CD4-positive, alpha-beta memory T cell (primary cell): ENCODE results near the gene DPY19L2. TPM values are rescaled to one million over a fixed set of nuclear protein-coding genes. Genes with fewer than 3 reads are reported as not detected.
A peak's percentile ranks its signal among the peaks of the same experiment; 100 is the strongest.
"Not testable (repeated sequence)": the region's sequence is repeated elsewhere in the genome, so short reads cannot be mapped to it uniquely, and the experiment has no call there.

Source experiments
- CTCF ChIA-PET: fragments of 350-600 bp; sonication (Branson Sonifier 250); formaldehyde crosslinking; loops from one replicate; lab custom pipeline; 2021; ENCODE audit warnings: inconsistent platforms; ENCODE audit not compliant: partially characterized antibody; lab: Charles Lee
- POLR2A ChIA-PET: fragments of 350-600 bp; sonication (Branson Sonifier 250); formaldehyde crosslinking; loops from one replicate; lab custom pipeline; 2021; ENCODE audit not compliant: partially characterized antibody; lab: Charles Lee
- DNase-seq, 5 donors: peaks; one replicate each; pipeline versions ENCODE4 v3.0.0 to v3.0.0-alpha.2; 2020 to 2022; ENCODE audit warnings: mixed read lengths in 1 of 5
- H3K27ac ChIP-seq: one replicate; pipeline ENCODE4 v1.7.0; 2013; ENCODE audit warnings: low read depth, low read length
- H3K27me3 ChIP-seq: 2 replicates; pipeline ENCODE4 v1.7.0; 2013; ENCODE audit warnings: mild to moderate bottlenecking, low read length, moderate library complexity; ENCODE audit not compliant: insufficient read depth
- H3K36me3 ChIP-seq: 2 replicates; pipeline ENCODE4 v1.7.0; 2013; ENCODE audit warnings: mild to moderate bottlenecking, low read length, moderate library complexity; ENCODE audit not compliant: insufficient read depth
- H3K4me1 ChIP-seq: 2 replicates; pipeline ENCODE4 v1.7.0; 2013; ENCODE audit warnings: mild to moderate bottlenecking, low read length, moderate library complexity; ENCODE audit not compliant: insufficient read depth
- H3K4me3 ChIP-seq, 2 donors: one replicate each; pipeline ENCODE4 v1.7.0; 2013; ENCODE audit warnings: low read length in 2 of 2, mild to moderate bottlenecking in 1 of 2
- H3K9me3 ChIP-seq, 2 donors: one replicate each; pipeline ENCODE4 v1.7.0; 2013; ENCODE audit warnings: low read length in 2 of 2, control low read depth in 1 of 2; ENCODE audit not compliant: control insufficient read depth in 1 of 2
- H3K27ac Mint-ChIP-seq, 7 donors: one replicate each; pipeline ENCODE4 v1.8.0; 2020 to 2021; ENCODE audit warnings: mixed read lengths in 7 of 7, mild to moderate bottlenecking in 6 of 7, inconsistent platforms in 3 of 7, moderate library complexity in 3 of 7
- H3K27me3 Mint-ChIP-seq, 2 donors: one replicate each; pipeline ENCODE4 v1.8.0; 2020 to 2021; ENCODE audit warnings: mixed read lengths in 2 of 2
- H3K36me3 Mint-ChIP-seq, 2 donors: one replicate each; pipeline ENCODE4 v1.8.0; 2020 to 2021; ENCODE audit warnings: mixed read lengths in 2 of 2, inconsistent platforms in 1 of 2, mild to moderate bottlenecking in 1 of 2
- H3K4me1 Mint-ChIP-seq, 4 donors: one replicate each; pipeline ENCODE4 v1.8.0; 2020 to 2021; ENCODE audit warnings: mixed read lengths in 4 of 4, mild to moderate bottlenecking in 1 of 4
- H3K4me3 Mint-ChIP-seq, 8 donors: one replicate each; pipeline ENCODE4 v1.8.0; 2020 to 2021; ENCODE audit warnings: mixed read lengths in 8 of 8, mild to moderate bottlenecking in 7 of 8, moderate library complexity in 6 of 8, inconsistent platforms in 3 of 8
- H3K9me3 Mint-ChIP-seq, 8 donors: one replicate each; pipeline ENCODE4 v1.8.0; 2020 to 2021; ENCODE audit warnings: mixed read lengths in 8 of 8, mild to moderate bottlenecking in 5 of 8, inconsistent platforms in 3 of 8, moderate library complexity in 1 of 8
- intact Hi-C: fragments of 100-400 bp; cut with micrococcal nuclease; formaldehyde crosslinking; loops from one replicate; pipeline ENCODE4 v1.15.1; 2023
- polyA plus RNA-seq, 2 donors: library from polyadenylated mRNA; unstranded; fragments of 300-500 nt; fragmentation: Illumina TruSeq; gene quantifications; one replicate each; pipeline ENCODE4 v1.2.3, GENCODE V29; 2021
- total RNA-seq, 2 experiments: library from RNA; stranded (reverse); gene quantifications; one replicate each; pipeline ENCODE4 v1.2.3, GENCODE V29; 2021

Gene DPY19L2
- total and polyA plus RNA-seq, 4 experiments from 2014 or later: 0.39 to 0.97 (median 0.93) TPM; not detected in 1

DNA sequence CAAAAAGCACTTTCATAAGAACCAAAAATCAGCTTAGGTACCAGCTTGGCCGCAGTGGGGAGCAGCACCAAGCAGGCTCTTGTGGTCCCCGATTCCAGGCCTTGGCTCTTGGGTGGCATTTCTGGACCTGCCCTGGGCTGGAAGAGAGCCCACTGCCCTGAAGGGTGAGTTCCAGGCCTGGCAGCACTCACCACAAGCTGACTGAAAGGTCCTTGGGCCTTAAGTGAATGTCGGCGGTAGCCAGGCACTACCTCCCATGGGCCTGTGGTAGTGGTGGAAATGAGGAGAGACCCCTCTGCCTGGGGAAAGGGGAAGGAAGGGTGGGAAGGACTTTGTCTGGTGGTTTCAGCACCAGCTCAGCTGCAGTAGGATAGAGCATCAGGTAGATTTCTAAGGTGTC, 96.3 kb downstream of the DPY19L2 start:
- H3K9me3 ChIP-seq, H3K4me1 Mint-ChIP-seq, H3K27ac ChIP-seq, H3K27me3 ChIP-seq, CTCF ChIA-PET, H3K36me3 Mint-ChIP-seq, POLR2A ChIA-PET, H3K36me3 ChIP-seq, H3K4me1 ChIP-seq, H3K9me3 Mint-ChIP-seq, H3K27ac Mint-ChIP-seq, H3K4me3 ChIP-seq, H3K27me3 Mint-ChIP-seq, H3K4me3 Mint-ChIP-seq, intact Hi-C loops: not testable (repeated sequence)
- peak in 1 of 5 donors; percentile 23 for DNase-seq

DNA sequence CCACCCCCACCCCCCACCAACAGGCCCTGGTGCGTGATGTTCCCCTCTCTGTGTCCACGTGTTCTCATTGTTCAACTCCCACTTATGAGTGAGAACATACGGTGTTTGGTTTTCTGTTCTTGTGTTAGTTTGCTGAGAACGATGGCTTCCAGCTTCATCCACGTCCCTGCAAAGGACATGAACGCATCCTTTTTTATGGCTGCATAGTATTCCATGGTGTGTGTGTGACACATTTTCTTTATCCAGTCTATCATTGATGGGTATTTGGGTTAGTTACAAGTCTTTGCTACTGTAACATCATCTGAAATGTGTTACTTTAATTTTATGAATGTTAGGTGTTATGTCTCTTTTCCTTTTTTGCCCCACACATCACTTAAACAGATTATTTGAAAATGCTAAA, 109.8 kb downstream of the DPY19L2 start:
- H3K9me3 ChIP-seq, POLR2A ChIA-PET, H3K4me1 ChIP-seq, H3K4me3 ChIP-seq, H3K27me3 ChIP-seq, H3K36me3 ChIP-seq, H3K27me3 Mint-ChIP-seq, H3K4me3 Mint-ChIP-seq, H3K27ac ChIP-seq, H3K36me3 Mint-ChIP-seq, H3K9me3 Mint-ChIP-seq, H3K4me1 Mint-ChIP-seq, DNase-seq, H3K27ac Mint-ChIP-seq, intact Hi-C loops: not testable (repeated sequence)
- CTCF ChIA-PET: interaction anchor here (0.6 kb wide), 1 partner anchor 275 kb away, joined by 3 read pairs; no protein-coding TSS in a partner anchor

DNA sequence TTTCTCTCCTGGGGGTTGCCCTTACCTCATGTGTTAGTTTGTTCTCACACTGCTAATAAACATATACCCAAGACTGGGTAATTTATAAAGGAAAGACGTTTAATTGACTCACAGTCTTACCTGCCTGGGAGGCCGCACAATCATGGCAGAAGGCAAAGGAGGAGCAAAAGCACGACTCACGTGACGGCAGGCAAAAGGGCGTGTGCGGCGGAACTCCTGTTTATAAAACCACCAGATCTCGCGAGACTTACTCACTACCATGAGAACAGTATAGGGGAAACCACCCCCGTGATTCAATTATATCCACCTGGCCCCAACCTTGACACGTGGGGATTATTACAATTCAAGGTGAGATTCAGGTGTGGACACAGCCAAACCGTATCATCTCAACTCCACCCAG, 116.9 kb downstream of the DPY19L2 start:
- H3K4me3 ChIP-seq, H3K27ac Mint-ChIP-seq, intact Hi-C loops, H3K27ac ChIP-seq, H3K4me1 ChIP-seq, H3K36me3 ChIP-seq, POLR2A ChIA-PET, DNase-seq, H3K36me3 Mint-ChIP-seq, H3K4me3 Mint-ChIP-seq, H3K4me1 Mint-ChIP-seq, H3K9me3 ChIP-seq, H3K27me3 Mint-ChIP-seq, H3K27me3 ChIP-seq, CTCF ChIA-PET, H3K9me3 Mint-ChIP-seq: not testable (repeated sequence)

DNA sequence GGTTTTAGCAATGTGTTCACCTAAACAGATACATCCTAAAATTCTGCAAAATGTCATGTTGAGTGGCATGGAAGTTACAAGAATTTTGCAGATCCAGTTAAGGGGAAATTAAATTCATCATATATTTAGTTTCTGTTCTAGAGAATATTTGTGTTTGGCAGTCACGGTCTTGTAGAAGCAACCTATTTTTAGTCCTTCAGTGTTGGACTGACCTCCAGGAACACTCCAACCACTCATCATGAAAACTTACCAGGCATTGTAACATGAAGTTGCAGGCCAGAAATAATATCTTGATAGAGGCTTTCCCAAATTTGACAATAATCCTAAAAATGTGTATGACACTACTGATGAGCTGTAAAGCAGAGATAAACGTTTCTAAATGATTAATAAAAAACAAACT, 119.3 kb downstream of the DPY19L2 start:
- H3K9me3 Mint-ChIP-seq, H3K27ac Mint-ChIP-seq, H3K27me3 Mint-ChIP-seq, H3K4me3 Mint-ChIP-seq, CTCF ChIA-PET, POLR2A ChIA-PET, H3K4me1 ChIP-seq, intact Hi-C loops, H3K9me3 ChIP-seq, H3K36me3 Mint-ChIP-seq, DNase-seq, H3K27ac ChIP-seq, H3K4me1 Mint-ChIP-seq, H3K36me3 ChIP-seq, H3K4me3 ChIP-seq, H3K27me3 ChIP-seq: not testable (repeated sequence)

DNA sequence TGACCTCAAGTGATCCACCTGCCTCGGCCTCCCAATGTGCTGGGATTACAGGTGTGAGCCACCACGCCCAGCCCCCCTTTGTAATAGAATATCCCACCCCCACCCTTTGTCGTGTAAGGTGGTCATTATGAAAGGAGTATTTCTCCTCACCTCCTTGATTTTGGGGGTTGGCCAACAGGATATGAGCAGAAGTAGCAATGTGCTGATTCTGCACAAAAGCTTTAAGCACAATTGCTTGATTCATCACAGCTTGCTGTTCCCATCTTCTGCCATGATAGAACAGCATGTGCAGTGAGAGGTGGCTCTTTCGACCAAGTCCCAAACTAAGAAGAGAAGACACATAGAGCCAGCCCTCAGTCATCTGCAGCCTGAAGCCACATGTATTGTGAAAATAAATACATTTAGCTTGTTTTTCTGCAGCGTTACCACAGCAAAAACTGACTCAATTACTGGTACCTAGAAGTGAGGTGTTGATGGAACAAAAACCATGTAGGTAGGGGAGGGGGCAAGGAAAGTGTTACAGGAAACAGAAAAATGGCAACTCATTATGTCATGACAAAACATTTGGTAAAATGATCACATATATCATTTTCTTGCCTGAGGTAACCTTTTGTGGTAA, 122.9 kb downstream of the DPY19L2 start:
- H3K4me3 ChIP-seq, H3K27ac ChIP-seq, H3K27me3 ChIP-seq, CTCF ChIA-PET, POLR2A ChIA-PET, H3K4me1 Mint-ChIP-seq, H3K9me3 Mint-ChIP-seq, H3K4me3 Mint-ChIP-seq, H3K9me3 ChIP-seq, intact Hi-C loops, H3K27ac Mint-ChIP-seq, H3K36me3 Mint-ChIP-seq, DNase-seq, H3K36me3 ChIP-seq, H3K4me1 ChIP-seq, H3K27me3 Mint-ChIP-seq: not testable (repeated sequence)

DNA sequence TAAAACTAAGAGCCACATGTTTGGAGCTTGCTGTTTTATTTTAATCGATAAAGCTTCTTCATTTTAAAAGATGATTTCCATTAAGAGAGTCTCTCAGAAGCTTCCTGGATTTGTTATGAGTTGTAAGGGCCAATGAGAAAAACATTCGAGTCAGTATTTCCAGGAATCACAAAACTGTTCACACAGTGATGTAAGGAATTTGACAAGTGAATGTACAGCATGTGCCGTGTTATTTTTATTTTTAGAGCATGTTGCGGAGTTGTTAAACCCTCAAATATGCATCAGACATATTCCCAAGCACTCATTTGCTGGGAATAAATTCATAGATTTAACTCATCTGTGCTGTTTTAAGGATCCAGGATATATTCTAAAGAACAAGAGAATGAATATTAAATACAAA, 129.6 kb downstream of the DPY19L2 start:
- H3K36me3 Mint-ChIP-seq, H3K36me3 ChIP-seq, H3K27ac ChIP-seq, H3K27ac Mint-ChIP-seq, H3K27me3 Mint-ChIP-seq, H3K9me3 ChIP-seq, H3K27me3 ChIP-seq, intact Hi-C loops, POLR2A ChIA-PET, DNase-seq, H3K4me1 ChIP-seq, CTCF ChIA-PET, H3K4me3 Mint-ChIP-seq, H3K4me3 ChIP-seq, H3K4me1 Mint-ChIP-seq, H3K9me3 Mint-ChIP-seq: not testable (repeated sequence)

DNA sequence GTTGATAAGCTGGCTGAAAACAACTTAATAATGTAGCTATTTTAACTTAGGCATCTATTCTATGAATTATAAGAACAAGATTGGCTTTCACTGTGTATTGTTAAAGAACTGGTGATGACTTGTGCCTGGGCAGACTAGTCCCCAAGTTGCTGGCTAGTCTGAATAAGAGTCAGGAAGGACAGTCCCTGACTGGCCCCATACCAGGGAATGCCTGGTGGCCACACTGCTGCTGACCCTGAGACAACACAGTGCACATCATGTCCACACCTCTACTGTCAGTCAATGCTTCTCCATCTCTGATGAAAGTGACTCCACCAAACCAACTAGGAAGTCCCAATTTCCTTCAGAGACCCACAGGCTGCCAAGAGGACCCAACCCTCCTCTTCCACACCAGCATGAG, 130.5 kb downstream of the DPY19L2 start:
- H3K9me3 Mint-ChIP-seq, CTCF ChIA-PET, intact Hi-C loops, H3K4me1 Mint-ChIP-seq, H3K27me3 Mint-ChIP-seq, H3K27ac ChIP-seq, H3K27me3 ChIP-seq, H3K4me3 ChIP-seq, H3K9me3 ChIP-seq, POLR2A ChIA-PET, H3K27ac Mint-ChIP-seq, H3K36me3 ChIP-seq, H3K4me1 ChIP-seq, H3K4me3 Mint-ChIP-seq, DNase-seq, H3K36me3 Mint-ChIP-seq: not testable (repeated sequence)

DNA sequence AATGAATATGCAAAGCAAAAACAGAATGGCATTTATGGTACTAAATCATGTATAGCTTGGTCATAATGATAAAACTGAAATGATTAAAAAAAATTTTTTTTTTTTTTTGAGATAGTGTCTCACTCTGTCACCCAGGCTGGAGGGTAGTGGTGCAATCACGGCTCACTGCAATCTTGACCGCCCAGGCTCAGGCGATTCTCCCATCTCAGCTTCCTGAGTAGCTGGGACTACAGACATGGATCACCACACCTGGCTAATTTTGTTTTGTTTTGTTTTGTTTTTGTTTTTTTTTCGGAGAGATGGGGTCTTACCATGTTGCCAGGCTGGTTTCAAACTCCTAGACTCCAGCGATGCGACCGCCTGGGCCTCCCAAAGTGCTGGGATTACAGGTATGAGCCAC, 138.7 kb downstream of the DPY19L2 start:
- H3K4me3 Mint-ChIP-seq, H3K27ac ChIP-seq, H3K4me3 ChIP-seq, H3K36me3 ChIP-seq, CTCF ChIA-PET, H3K9me3 Mint-ChIP-seq, H3K27me3 ChIP-seq, H3K27ac Mint-ChIP-seq, DNase-seq, POLR2A ChIA-PET, H3K4me1 Mint-ChIP-seq, H3K4me1 ChIP-seq, intact Hi-C loops, H3K36me3 Mint-ChIP-seq, H3K27me3 Mint-ChIP-seq, H3K9me3 ChIP-seq: not testable (repeated sequence)
